Skeletal muscle satellite cell (primary cell): ENCODE results near the gene ANKRD62.
"Not testable (repeated sequence)": the region's sequence is repeated elsewhere in the genome, so short reads cannot be mapped to it uniquely, and the experiment has no call there.

ENCODE experiments used
- H3K27me3 ChIP-seq: 2 replicates; pipeline ENCODE4 v1.7.0; 2013; ENCODE audit warnings: low read length; ENCODE audit not compliant: control insufficient read depth, insufficient read depth
- H3K36me3 ChIP-seq: 2 replicates; pipeline ENCODE4 v1.7.0; 2013; ENCODE audit warnings: mild to moderate bottlenecking, control low read depth, low read length; ENCODE audit not compliant: insufficient read depth
- H3K4me1 ChIP-seq: 2 replicates; pipeline ENCODE4 v1.7.0; 2013; ENCODE audit warnings: low read length; ENCODE audit not compliant: control insufficient read depth, insufficient read depth
- H3K4me2 ChIP-seq: 2 replicates; pipeline ENCODE4 v1.7.0; 2013; ENCODE audit warnings: mild to moderate bottlenecking, low read length
- H3K4me3 ChIP-seq: 2 replicates; pipeline ENCODE4 v1.7.0; 2013; ENCODE audit warnings: low read length
- H3K9ac ChIP-seq: 2 replicates; pipeline ENCODE4 v1.7.0; 2013; ENCODE audit warnings: mild to moderate bottlenecking, low read depth, low read length, moderate library complexity
- H3K9me3 ChIP-seq: replicated peaks from 2 replicates; pipeline ENCODE4 v1.7.0; 2013; ENCODE audit warnings: mild to moderate bottlenecking, control low read depth, low read length

Gene ANKRD62

DNA sequence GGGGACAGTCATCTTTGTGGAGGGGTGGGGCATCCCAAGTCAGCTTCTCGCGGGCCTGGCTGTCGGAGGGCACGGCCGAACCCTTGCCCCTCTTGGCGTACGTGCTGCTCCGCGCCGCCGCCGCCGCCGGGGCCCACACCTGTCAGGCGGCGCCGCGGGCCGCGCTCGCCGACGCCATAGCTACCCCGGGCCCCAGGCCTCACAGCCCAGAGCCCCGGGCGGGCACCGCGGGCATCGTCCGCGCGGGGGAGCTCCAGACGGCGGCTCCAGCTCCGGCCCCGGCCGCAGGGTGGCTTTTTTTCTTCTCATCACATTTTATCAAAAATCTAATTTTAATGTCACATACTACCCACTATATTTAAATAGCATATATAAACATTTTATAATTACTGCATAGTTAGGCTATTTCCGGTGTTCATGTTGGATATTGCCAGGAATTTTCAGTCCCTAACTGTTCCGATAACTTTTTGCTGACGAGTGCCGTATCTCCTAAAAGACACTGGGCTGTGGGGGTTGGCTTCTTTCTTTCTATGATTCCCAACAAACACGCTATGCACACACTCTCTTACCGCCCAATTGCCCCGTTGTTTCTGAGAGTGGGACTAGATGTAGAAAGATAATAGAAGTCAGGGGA lies 25.2 kb upstream of the ANKRD62 start:
- H3K36me3 ChIP-seq, H3K9me3 ChIP-seq, H3K4me3 ChIP-seq, H3K4me2 ChIP-seq, H3K4me1 ChIP-seq, H3K27me3 ChIP-seq, H3K9ac ChIP-seq: not testable (repeated sequence)

- Histone ChIP-seq H3K4me3 (no peak overlapping the region), H3K4me2 (no peak overlapping the region), H3K36me3 (no peaks in the 10 kb centered on the region), H3K9ac (no peak overlapping the region), H3K27me3 (peaks cover 2% of the 10 kb centered on the region), H3K4me1 (no peaks in the 10 kb centered on the region), H3K9me3 (no peaks in the 10 kb centered on the region)
These were observed 24.7 kb upstream of the ANKRD62 start for GRCh38 chr18:12068950-12069320.

- not testable (repeated sequence) for H3K4me1 ChIP-seq, H3K4me2 ChIP-seq, H3K9ac ChIP-seq, H3K9me3 ChIP-seq, H3K36me3 ChIP-seq, H3K4me3 ChIP-seq, H3K27me3 ChIP-seq
These were observed 22.6 kb upstream of the ANKRD62 start for GRCh38 chr18:12071066-12071465.

DNA sequence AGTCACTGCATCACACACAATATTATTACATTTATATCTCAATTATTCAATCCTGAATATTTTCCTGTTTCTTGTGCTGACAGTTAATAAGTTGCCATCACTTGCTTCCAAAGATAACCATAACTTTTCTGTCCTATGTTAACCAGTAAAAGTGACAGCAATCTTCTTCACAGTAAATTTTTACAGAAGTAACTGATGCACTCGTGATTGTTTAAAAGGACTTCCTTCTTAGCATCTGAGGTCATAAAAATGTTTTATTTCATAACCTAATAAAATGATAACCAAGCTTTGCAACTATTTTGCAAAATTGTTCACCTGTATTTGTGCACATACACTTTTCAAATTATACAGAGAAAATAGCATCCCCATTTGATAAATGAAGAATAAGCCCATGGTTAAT lies 20.6 kb upstream of the ANKRD62 start:
- Histone ChIP-seq H3K4me1 (peaks cover 3% of the 10 kb centered on the region), H3K4me2 (no peak overlapping the region), H3K9ac (no peak overlapping the region), H3K9me3 (no peaks in the 10 kb centered on the region), H3K27me3 (no peaks in the 10 kb centered on the region), H3K4me3 (no peak overlapping the region), H3K36me3 (no peaks in the 10 kb centered on the region)

GRCh38 chr18:12074736-12075135 lies 18.9 kb upstream of the ANKRD62 start:
- H3K4me2 ChIP-seq: no peak overlapping the region

GRCh38 chr18:12076424-12077140 lies 17.1 kb upstream of the ANKRD62 start:
- H3K36me3 ChIP-seq: no peaks in the 10 kb centered on the region
- H3K27me3 ChIP-seq: no peaks in the 10 kb centered on the region
- H3K9ac ChIP-seq: peak overlapping the region; percentile 76
- no peaks in the 10 kb centered on the region for H3K9me3 ChIP-seq
- H3K4me1 ChIP-seq: peaks cover 12% of the 10 kb centered on the region
- peak overlapping the region; percentile 57 for H3K4me3 ChIP-seq
- H3K4me2 ChIP-seq: peak overlapping the region; percentile 78

More at GRCh38 chr18:12074736-12075135, 18.9 kb upstream of the ANKRD62 start:
- no peaks in the 10 kb centered on the region for H3K27me3 ChIP-seq
- no peaks in the 10 kb centered on the region for H3K9me3 ChIP-seq
- peaks cover 7% of the 10 kb centered on the region for H3K4me1 ChIP-seq
- no peak overlapping the region for H3K4me3 ChIP-seq
- no peak overlapping the region for H3K9ac ChIP-seq
- no peaks in the 10 kb centered on the region for H3K36me3 ChIP-seq

DNA sequence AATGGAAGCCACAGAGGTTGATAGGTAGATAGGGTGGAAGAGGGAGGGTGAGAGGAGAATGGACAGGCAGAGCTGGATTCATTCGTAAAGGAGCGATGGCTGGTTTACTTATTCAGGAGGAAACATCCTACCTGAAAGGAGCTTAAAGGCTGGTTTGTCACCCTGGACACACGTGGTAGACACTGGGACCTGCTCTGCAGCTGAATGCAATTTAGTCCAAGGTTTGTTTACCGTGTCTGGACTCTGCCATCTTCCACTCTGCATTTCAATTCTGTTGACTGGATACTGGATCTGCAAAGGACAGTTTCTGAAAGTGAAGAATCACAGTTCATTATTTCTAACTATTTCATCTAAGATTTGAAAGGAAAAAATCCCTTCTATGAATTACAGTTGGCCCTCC lies 15.6 kb upstream of the ANKRD62 start:
- H3K9ac ChIP-seq: not testable (repeated sequence)

DNA sequence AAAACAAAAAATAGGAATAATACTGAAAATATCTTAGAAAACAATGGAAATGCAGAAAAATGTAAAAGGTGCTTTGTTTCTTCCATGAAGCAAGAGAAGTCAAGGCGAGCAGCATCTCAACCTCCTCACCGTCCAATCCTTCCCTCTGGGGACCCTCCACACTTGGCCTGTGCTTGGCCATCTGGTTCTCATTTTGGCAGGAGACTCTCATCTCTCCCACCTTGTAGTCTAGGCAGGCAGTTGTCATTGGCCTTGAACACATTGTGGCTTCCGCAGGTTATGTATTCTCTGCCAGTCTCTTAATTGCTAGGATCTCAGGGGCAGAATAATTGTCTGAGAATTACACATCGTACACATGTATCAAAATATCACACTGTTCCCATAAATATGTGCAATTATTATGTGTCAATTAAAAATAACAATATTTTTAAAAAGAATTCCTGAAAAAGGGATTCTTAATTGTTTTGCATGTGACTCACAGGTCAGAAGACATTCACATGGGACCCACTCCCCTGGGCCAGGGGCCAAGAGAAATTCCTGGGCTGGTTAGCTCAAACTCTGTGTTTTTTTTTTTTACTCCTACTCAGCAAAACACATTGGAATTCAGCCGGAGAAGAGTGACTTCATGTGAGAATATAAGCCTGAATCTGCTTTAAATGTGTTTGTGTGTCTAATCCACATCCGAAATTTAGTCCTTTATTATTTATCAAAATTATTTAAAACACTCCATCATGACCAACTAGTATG lies 14.0 kb upstream of the ANKRD62 start:
- Histone ChIP-seq H3K4me3 (no peak overlapping the region), H3K27me3 (peaks cover 4% of the 10 kb centered on the region), H3K4me2 (peak overlapping the region; percentile 29), H3K36me3 (no peaks in the 10 kb centered on the region), H3K4me1 (peaks cover 12% of the 10 kb centered on the region), H3K9ac (no peak overlapping the region), H3K9me3 (no peaks in the 10 kb centered on the region)

More for the DNA sequence above, 15.6 kb upstream of the ANKRD62 start:
- H3K4me2 ChIP-seq, H3K4me3 ChIP-seq, H3K27me3 ChIP-seq, H3K9me3 ChIP-seq, H3K36me3 ChIP-seq: not testable (repeated sequence)
- H3K4me1 ChIP-seq: peaks cover 12% of the 10 kb centered on the region

- no peak overlapping the region for H3K4me3 ChIP-seq
- H3K9ac ChIP-seq: no peak overlapping the region
- H3K36me3 ChIP-seq: no peaks in the 10 kb centered on the region
- no peaks in the 10 kb centered on the region for H3K9me3 ChIP-seq
- H3K27me3 ChIP-seq: peaks cover 4% of the 10 kb centered on the region
- H3K4me1 ChIP-seq: peaks cover 1% of the 10 kb centered on the region
- no peak overlapping the region for H3K4me2 ChIP-seq
These were observed 8.5 kb upstream of the ANKRD62 start for GRCh38 chr18:12085136-12085535.

GRCh38 chr18:12085786-12086185 lies 7.9 kb upstream of the ANKRD62 start:
- Histone ChIP-seq H3K4me1 (no peaks in the 10 kb centered on the region), H3K9me3 (no peaks in the 10 kb centered on the region), H3K27me3 (peaks cover 4% of the 10 kb centered on the region), H3K4me3 (no peak overlapping the region), H3K36me3 (no peaks in the 10 kb centered on the region), H3K9ac (no peak overlapping the region), H3K4me2 (no peak overlapping the region)

DNA sequence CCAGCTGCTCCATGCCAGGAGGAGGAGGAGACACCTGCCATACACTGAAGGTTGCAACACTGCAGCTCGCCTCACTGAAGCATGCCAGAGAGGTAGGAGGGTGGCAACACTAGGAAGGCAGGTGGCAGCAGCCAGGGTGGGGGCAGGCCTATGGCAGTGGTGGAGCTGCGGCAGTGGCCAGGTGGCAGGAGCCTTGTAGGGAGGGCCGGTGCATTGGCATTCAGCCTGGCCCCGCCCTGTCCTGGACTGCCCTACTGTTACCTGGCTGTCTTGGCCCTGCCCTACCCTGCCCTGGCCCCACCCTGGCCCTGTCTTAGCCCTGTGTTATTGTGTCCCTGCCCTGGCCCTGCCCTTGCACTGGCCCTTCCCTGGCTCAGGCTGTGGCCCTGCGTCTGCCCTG lies 7.4 kb upstream of the ANKRD62 start:
- Histone ChIP-seq H3K4me3 (no peak overlapping the region), H3K9me3 (no peaks in the 10 kb centered on the region), H3K36me3 (no peaks in the 10 kb centered on the region), H3K9ac (no peak overlapping the region), H3K4me1 (no peaks in the 10 kb centered on the region), H3K27me3 (peaks cover 4% of the 10 kb centered on the region), H3K4me2 (no peak overlapping the region)
